Large intestine (tissue), 3 donors: ENCODE measurements around the gene PLEKHA8. TPM values are rescaled to one million over a fixed set of nuclear protein-coding genes. Genes with fewer than 3 reads are reported as not detected.

Experiments
- DNase-seq, 2 donors: peaks; one replicate each; pipeline versions ENCODE4 v3.0.0 to v3.0.0-alpha.2; 2013
- H3K27ac ChIP-seq: one replicate; pipeline ENCODE4 v1.5.1; 2013; ENCODE audit warnings: low read length
- H3K27me3 ChIP-seq: 2 replicates; pipeline ENCODE4 v1.6.1; 2013; ENCODE audit warnings: low read length; ENCODE audit not compliant: control insufficient read depth, insufficient read depth
- H3K36me3 ChIP-seq: 2 replicates; pipeline ENCODE4 v1.6.1; 2013; ENCODE audit warnings: low read length; ENCODE audit not compliant: control insufficient read depth, insufficient read depth
- H3K4me1 ChIP-seq: one replicate; pipeline ENCODE4 v1.6.1; 2013; ENCODE audit warnings: low read length; ENCODE audit not compliant: control insufficient read depth, insufficient read depth
- H3K4me3 ChIP-seq: one replicate; pipeline ENCODE4 v1.5.1; 2013; ENCODE audit warnings: low read length
- H3K9me3 ChIP-seq: one replicate; pipeline ENCODE4 v1.6.1; 2013; ENCODE audit warnings: mild to moderate bottlenecking, low read depth, low read length, moderate library complexity; ENCODE audit not compliant: control insufficient read depth
- WGBS: methylation state at CpG from one replicate; pipeline ENCODE4 v1.1.5; 2013; ENCODE audit warnings: low lambda C conversion rate; ENCODE audit not compliant: insufficient coverage; 5-methylcytosine and 5-hydroxymethylcytosine counted together
- polyA plus RNA-seq: library from polyadenylated mRNA; unstranded; fragments of 120-200 nt; gene quantifications from one replicate; pipeline ENCODE4 v1.2.1, GENCODE V29; 2013

PLEKHA8 gene
- polyA plus RNA-seq, 1 donor, result 7.3 TPM

- peaks cover 2% of the 10 kb centered on the region for H3K36me3 ChIP-seq
- H3K27ac ChIP-seq, result no peak overlapping the region
- peaks cover 3% of the 10 kb centered on the region for H3K4me1 ChIP-seq
- no peaks in the 10 kb centered on the region for H3K27me3 ChIP-seq
- no peak overlapping the region for H3K4me3 ChIP-seq
- no peak for DNase-seq
- H3K9me3 ChIP-seq, result no peaks in the 10 kb centered on the region
Measured at GRCh38 chr7:30022991-30023390, 5.2 kb upstream of the PLEKHA8 start.

GRCh38 chr7:30023524-30023923 is 4.7 kb upstream of the PLEKHA8 start:
- H3K9me3 ChIP-seq, result no peaks in the 10 kb centered on the region
- WGBS, result 100% methylated on average over 3 of the region's 6 CpGs
- no peak overlapping the region for H3K27ac ChIP-seq
- DNase-seq, result no peak
- no peaks in the 10 kb centered on the region for H3K27me3 ChIP-seq
- H3K36me3 ChIP-seq, result no peaks in the 10 kb centered on the region
- H3K4me1 ChIP-seq, result peaks cover 3% of the 10 kb centered on the region
- no peak overlapping the region for H3K4me3 ChIP-seq

GRCh38 chr7:30026229-30027064 is 1.8 kb upstream of the PLEKHA8 start, which contains the start of gene FKBP14:
TSS of gene FKBP14 (minus strand) at chr7:30026702. CDS start at chr7:30026508, 194 bp downstream.
- Histone ChIP-seq H3K4me1 (peaks cover 3% of the 10 kb centered on the region), H3K27me3 (no peaks in the 10 kb centered on the region), H3K4me3 (peak within 1 kb of the TSS; percentile 65), H3K27ac (peak within 1 kb of the TSS; percentile 74), H3K36me3 (no peaks in the 10 kb centered on the region), H3K9me3 (no peaks in the 10 kb centered on the region)
- DNase-seq, result peak; percentile 98 to 100
- WGBS, result no CpG with 5 or more reads among the region's 35 CpGs

- WGBS, result 5% methylated on average over 3 of the region's 10 CpGs
- Histone ChIP-seq H3K27me3 (no peaks in the 10 kb centered on the region), H3K4me1 (peaks cover 3% of the 10 kb centered on the region), H3K27ac (peak overlapping the region; percentile 74), H3K36me3 (no peaks in the 10 kb centered on the region), H3K4me3 (peak overlapping the region; percentile 65), H3K9me3 (no peaks in the 10 kb centered on the region)
- peak in 1 of 2 donors; percentile 67 for DNase-seq
Measured at GRCh38 chr7:30027065-30027456, 1.2 kb upstream of the PLEKHA8 start.

GRCh38 chr7:30027740-30028215 is 434 bp upstream of the PLEKHA8 start:
- WGBS, result 0% methylated on average over 4 of the region's 9 CpGs
- Histone ChIP-seq H3K27me3 (no peaks in the 10 kb centered on the region), H3K36me3 (no peaks in the 10 kb centered on the region), H3K4me1 (peaks cover 6% of the 10 kb centered on the region), H3K9me3 (no peaks in the 10 kb centered on the region), H3K27ac (peak overlapping the region; percentile 74), H3K4me3 (peak overlapping the region; percentile 65)
- DNase-seq, result no peak

GRCh38 chr7:30028749-30029635 is 780 bp downstream of the PLEKHA8 start:
- Histone ChIP-seq H3K9me3 (no peaks in the 10 kb centered on the region), H3K27me3 (no peaks in the 10 kb centered on the region), H3K27ac (peak overlapping the region; percentile 52), H3K36me3 (no peaks in the 10 kb centered on the region), H3K4me1 (peaks cover 6% of the 10 kb centered on the region), H3K4me3 (peak overlapping the region; percentile 65)
- peak; percentile 56 to 84 for DNase-seq
- 0% methylated on average over 2 of the region's 42 CpGs for WGBS

GRCh38 chr7:30029696-30030095 is 1.5 kb downstream of the PLEKHA8 start:
- peaks cover 6% of the 10 kb centered on the region for H3K4me1 ChIP-seq
- peak in 1 of 2 donors; percentile 31 for DNase-seq
- no peaks in the 10 kb centered on the region for H3K36me3 ChIP-seq
- no peaks in the 10 kb centered on the region for H3K9me3 ChIP-seq
- peak overlapping the region; percentile 65 for H3K4me3 ChIP-seq
- no peak overlapping the region for H3K27ac ChIP-seq
- H3K27me3 ChIP-seq, result no peaks in the 10 kb centered on the region
- 0% methylated on average over 2 of the region's 6 CpGs for WGBS

GRCh38 chr7:30032310-30033125 is 4.3 kb downstream of the PLEKHA8 start:
- Histone ChIP-seq H3K4me1 (peaks cover 3% of the 10 kb centered on the region), H3K27ac (no peak overlapping the region), H3K4me3 (no peak overlapping the region), H3K9me3 (no peaks in the 10 kb centered on the region), H3K27me3 (no peaks in the 10 kb centered on the region), H3K36me3 (no peaks in the 10 kb centered on the region)
- 38% methylated on average over 2 of the region's 4 CpGs for WGBS
- peak in 1 of 2 donors; percentile 24 for DNase-seq

GRCh38 chr7:30034501-30034900 is 6.3 kb downstream of the PLEKHA8 start:
- H3K4me3 ChIP-seq, result no peak overlapping the region
- 100% methylated on average over 1 of the region's 3 CpGs for WGBS

GRCh38 chr7:30036220-30036619 is 8.0 kb downstream of the PLEKHA8 start:
- WGBS, result 83% methylated on average over 1 of the region's 2 CpGs
- Histone ChIP-seq H3K4me1 (peaks cover 3% of the 10 kb centered on the region), H3K27me3 (no peaks in the 10 kb centered on the region), H3K9me3 (no peaks in the 10 kb centered on the region), H3K27ac (no peak overlapping the region), H3K36me3 (no peaks in the 10 kb centered on the region), H3K4me3 (no peak overlapping the region)
- no peak for DNase-seq

More at GRCh38 chr7:30034501-30034900, 6.3 kb downstream of the PLEKHA8 start:
- H3K36me3 ChIP-seq, result no peaks in the 10 kb centered on the region
- no peak for DNase-seq
- H3K27me3 ChIP-seq, result no peaks in the 10 kb centered on the region
- H3K27ac ChIP-seq, result no peak overlapping the region
- H3K9me3 ChIP-seq, result no peaks in the 10 kb centered on the region
- peaks cover 3% of the 10 kb centered on the region for H3K4me1 ChIP-seq
